ENCODE measurements around the gene TUBGCP4. TPM values are rescaled to one million over a fixed set of nuclear protein-coding genes. Genes with fewer than 3 reads are reported as not detected.

The TUBGCP4 gene
- total and polyA plus RNA-seq, 4 donors = 3.5 to 16.3 (median 10.3) TPM

- intact Hi-C loops (cut with DNase I) = no loop called here
- peaks cover 12 to 24% of the 10 kb centered on the region in 2 donors for H3K36me3 ChIP-seq (ENCODE audit: control insufficient read depth in 1 of 2, insufficient read depth in 2 of 2, low read length in 1 of 2)
- WGBS, 2 donors = 89 to 96% methylated on average over 1 of the region's 1 CpG
- H3K4me3 ChIP-seq (ENCODE audit: low read length in 2 of 2) = no peak overlapping the region
- no peaks in the 10 kb centered on the region for H3K27me3 ChIP-seq (ENCODE audit: control insufficient read depth in 1 of 2, insufficient read depth in 2 of 2, low read length in 1 of 2)
- no peak overlapping the region for H3K27ac ChIP-seq (ENCODE audit: low read depth in 1 of 2, low read length in 2 of 2)
- H3K4me1 ChIP-seq (ENCODE audit: control insufficient read depth in 1 of 2, insufficient read depth in 2 of 2, low read length in 2 of 2) = no peaks in the 10 kb centered on the region
- ATAC-seq (ENCODE audit: low FRiP score) (no peak), DNase-seq (no peak)
- H3K9me3 ChIP-seq (ENCODE audit: control insufficient read depth, low read length) = no peaks in the 10 kb centered on the region
Measured at GRCh38 chr15:43412096-43412495, 41.2 kb downstream of the TUBGCP4 start.

- Histone ChIP-seq H3K27me3 (ENCODE audit: control insufficient read depth in 1 of 2, insufficient read depth in 2 of 2, low read length in 1 of 2) (no peaks in the 10 kb centered on the region), H3K9me3 (ENCODE audit: control insufficient read depth, low read length) (no peaks in the 10 kb centered on the region), H3K4me3 (ENCODE audit: low read length in 2 of 2) (no peak overlapping the region), H3K27ac (ENCODE audit: low read depth in 1 of 2, low read length in 2 of 2) (no peak overlapping the region), H3K4me1 (ENCODE audit: control insufficient read depth in 1 of 2, insufficient read depth in 2 of 2, low read length in 2 of 2) (no peaks in the 10 kb centered on the region), H3K36me3 (ENCODE audit: control insufficient read depth in 1 of 2, insufficient read depth in 2 of 2, low read length in 1 of 2) (peaks cover 9 to 25% of the 10 kb centered on the region in 2 donors)
- intact Hi-C loops (cut with DNase I) = no loop called here
- DNase-seq (no peak), ATAC-seq (ENCODE audit: low FRiP score) (no peak)
Measured at GRCh38 chr15:43414196-43414595, 43.3 kb downstream of the TUBGCP4 start.

GRCh38 chr15:43420435-43420834 lies 49.5 kb downstream of the TUBGCP4 start:
- Histone ChIP-seq H3K9me3 (ENCODE audit: control insufficient read depth, low read length) (no peaks in the 10 kb centered on the region), H3K36me3 (ENCODE audit: control insufficient read depth in 1 of 2, insufficient read depth in 2 of 2, low read length in 1 of 2) (peaks cover 5 to 13% of the 10 kb centered on the region in 2 donors), H3K27me3 (ENCODE audit: control insufficient read depth in 1 of 2, insufficient read depth in 2 of 2, low read length in 1 of 2) (no peaks in the 10 kb centered on the region), H3K4me1 (ENCODE audit: control insufficient read depth in 1 of 2, insufficient read depth in 2 of 2, low read length in 2 of 2) (no peaks in the 10 kb centered on the region), H3K27ac (ENCODE audit: low read depth in 1 of 2, low read length in 2 of 2) (no peak overlapping the region), H3K4me3 (ENCODE audit: low read length in 2 of 2) (no peak overlapping the region)
- ATAC-seq (ENCODE audit: low FRiP score) (no peak), DNase-seq (no peak)
- intact Hi-C loops (cut with DNase I) = no loop called here
- 54 to 71% methylated on average over 10 of the region's 10 CpGs for WGBS, 2 donors

GRCh38 chr15:43420876-43421275 lies 50.0 kb downstream of the TUBGCP4 start:
- WGBS, 2 donors = 92 to 96% methylated on average over 7 of the region's 7 CpGs
- intact Hi-C loops (cut with DNase I) = no loop called here
- Histone ChIP-seq H3K4me1 (ENCODE audit: control insufficient read depth in 1 of 2, insufficient read depth in 2 of 2, low read length in 2 of 2) (no peaks in the 10 kb centered on the region), H3K4me3 (ENCODE audit: low read length in 2 of 2) (no peak overlapping the region), H3K27ac (ENCODE audit: low read depth in 1 of 2, low read length in 2 of 2) (no peak overlapping the region), H3K36me3 (ENCODE audit: control insufficient read depth in 1 of 2, insufficient read depth in 2 of 2, low read length in 1 of 2) (peaks cover 5 to 10% of the 10 kb centered on the region in 2 donors), H3K9me3 (ENCODE audit: control insufficient read depth, low read length) (no peaks in the 10 kb centered on the region), H3K27me3 (ENCODE audit: control insufficient read depth in 1 of 2, insufficient read depth in 2 of 2, low read length in 1 of 2) (no peaks in the 10 kb centered on the region)
- DNase-seq = no peak
- ATAC-seq (ENCODE audit: low FRiP score) = no peak

- WGBS, 2 donors = 93% methylated on average over 3 of the region's 3 CpGs
- H3K9me3 ChIP-seq (ENCODE audit: control insufficient read depth, low read length) = no peaks in the 10 kb centered on the region
- no peak overlapping the region for H3K27ac ChIP-seq (ENCODE audit: low read depth in 1 of 2, low read length in 2 of 2)
- intact Hi-C loops (cut with DNase I) = no loop called here
- DNase-seq (no peak), ATAC-seq (ENCODE audit: low FRiP score) (no peak)
- H3K27me3 ChIP-seq (ENCODE audit: control insufficient read depth in 1 of 2, insufficient read depth in 2 of 2, low read length in 1 of 2) = no peaks in the 10 kb centered on the region
- H3K4me1 ChIP-seq (ENCODE audit: control insufficient read depth in 1 of 2, insufficient read depth in 2 of 2, low read length in 2 of 2) = no peaks in the 10 kb centered on the region
- peaks cover 3 to 10% of the 10 kb centered on the region in 2 donors for H3K36me3 ChIP-seq (ENCODE audit: control insufficient read depth in 1 of 2, insufficient read depth in 2 of 2, low read length in 1 of 2)
- no peak overlapping the region for H3K4me3 ChIP-seq (ENCODE audit: low read length in 2 of 2)
Measured at GRCh38 chr15:43423793-43424192, 52.9 kb downstream of the TUBGCP4 start.

GRCh38 chr15:43429687-43430086 lies 58.8 kb downstream of the TUBGCP4 start:
- Histone ChIP-seq H3K9me3 (ENCODE audit: control insufficient read depth, low read length) (no peaks in the 10 kb centered on the region), H3K27me3 (ENCODE audit: control insufficient read depth in 1 of 2, insufficient read depth in 2 of 2, low read length in 1 of 2) (no peaks in the 10 kb centered on the region), H3K4me1 (ENCODE audit: control insufficient read depth in 1 of 2, insufficient read depth in 2 of 2, low read length in 2 of 2) (no peaks in the 10 kb centered on the region), H3K36me3 (ENCODE audit: control insufficient read depth in 1 of 2, insufficient read depth in 2 of 2, low read length in 1 of 2) (peaks cover 0 to 9% of the 10 kb centered on the region in 2 donors), H3K4me3 (ENCODE audit: low read length in 2 of 2) (no peak overlapping the region), H3K27ac (ENCODE audit: low read depth in 1 of 2, low read length in 2 of 2) (no peak overlapping the region)
- intact Hi-C loops (cut with DNase I) = no loop called here
- DNase-seq = no peak
- ATAC-seq (ENCODE audit: low FRiP score) = no peak
- WGBS, 2 donors = 70 to 71% methylated on average over 3 of the region's 3 CpGs

- Histone ChIP-seq H3K4me1 (ENCODE audit: control insufficient read depth in 1 of 2, insufficient read depth in 2 of 2, low read length in 2 of 2) (no peaks in the 10 kb centered on the region), H3K36me3 (ENCODE audit: control insufficient read depth in 1 of 2, insufficient read depth in 2 of 2, low read length in 1 of 2) (peaks cover 2 to 5% of the 10 kb centered on the region in 2 donors), H3K9me3 (ENCODE audit: control insufficient read depth, low read length) (no peaks in the 10 kb centered on the region), H3K27ac (ENCODE audit: low read depth in 1 of 2, low read length in 2 of 2) (no peak overlapping the region), H3K4me3 (ENCODE audit: low read length in 2 of 2) (no peak overlapping the region), H3K27me3 (ENCODE audit: control insufficient read depth in 1 of 2, insufficient read depth in 2 of 2, low read length in 1 of 2) (no peaks in the 10 kb centered on the region)
- DNase-seq (no peak), ATAC-seq (ENCODE audit: low FRiP score) (no peak)
- WGBS, 2 donors = 81 to 82% methylated on average over 4 of the region's 4 CpGs
- intact Hi-C loops (cut with DNase I) = no loop called here
Measured at GRCh38 chr15:43433165-43433564, 62.3 kb downstream of the TUBGCP4 start.

GRCh38 chr15:43433661-43434303 lies 62.9 kb downstream of the TUBGCP4 start:
- WGBS, 2 donors = 65 to 67% methylated on average over 3 of the region's 3 CpGs
- ATAC-seq (ENCODE audit: low FRiP score) (no peak), DNase-seq (no peak)
- H3K36me3 ChIP-seq (ENCODE audit: control insufficient read depth in 1 of 2, insufficient read depth in 2 of 2, low read length in 1 of 2) = peaks cover 2 to 5% of the 10 kb centered on the region in 2 donors
- intact Hi-C loops (cut with DNase I) = no loop called here
- H3K4me1 ChIP-seq (ENCODE audit: control insufficient read depth in 1 of 2, insufficient read depth in 2 of 2, low read length in 2 of 2) = no peaks in the 10 kb centered on the region
- no peak overlapping the region for H3K27ac ChIP-seq (ENCODE audit: low read depth in 1 of 2, low read length in 2 of 2)
- no peak overlapping the region for H3K4me3 ChIP-seq (ENCODE audit: low read length in 2 of 2)
- H3K9me3 ChIP-seq (ENCODE audit: control insufficient read depth, low read length) = no peaks in the 10 kb centered on the region
- no peaks in the 10 kb centered on the region for H3K27me3 ChIP-seq (ENCODE audit: control insufficient read depth in 1 of 2, insufficient read depth in 2 of 2, low read length in 1 of 2)

GRCh38 chr15:43434446-43434845 lies 63.5 kb downstream of the TUBGCP4 start:
- H3K27me3 ChIP-seq (ENCODE audit: control insufficient read depth in 1 of 2, insufficient read depth in 2 of 2, low read length in 1 of 2) = no peaks in the 10 kb centered on the region
- ATAC-seq (ENCODE audit: low FRiP score) = no peak
- peaks cover 2 to 5% of the 10 kb centered on the region in 2 donors for H3K36me3 ChIP-seq (ENCODE audit: control insufficient read depth in 1 of 2, insufficient read depth in 2 of 2, low read length in 1 of 2)
- no peak overlapping the region for H3K27ac ChIP-seq (ENCODE audit: low read depth in 1 of 2, low read length in 2 of 2)
- H3K9me3 ChIP-seq (ENCODE audit: control insufficient read depth, low read length) = no peaks in the 10 kb centered on the region
- DNase-seq = no peak
- H3K4me3 ChIP-seq (ENCODE audit: low read length in 2 of 2) = no peak overlapping the region
- H3K4me1 ChIP-seq (ENCODE audit: control insufficient read depth in 1 of 2, insufficient read depth in 2 of 2, low read length in 2 of 2) = no peaks in the 10 kb centered on the region
- intact Hi-C loops (cut with DNase I) = no loop called here
